HG02798 (cell line): ENCODE data around the gene NRARP.

Experiments
- ATAC-seq: cut with Tn5 transposase; IDR thresholded peaks from one replicate; pipeline ENCODE4 v1.9.1; 2021; ENCODE audit warnings: mild to moderate bottlenecking; ENCODE audit not compliant: unreplicated experiment, poor library complexity

NRARP gene

GRCh38 chr9:137301081-137301947 lies 757 bp downstream of the NRARP start:
- peak; percentile 3 for ATAC-seq

DNA sequence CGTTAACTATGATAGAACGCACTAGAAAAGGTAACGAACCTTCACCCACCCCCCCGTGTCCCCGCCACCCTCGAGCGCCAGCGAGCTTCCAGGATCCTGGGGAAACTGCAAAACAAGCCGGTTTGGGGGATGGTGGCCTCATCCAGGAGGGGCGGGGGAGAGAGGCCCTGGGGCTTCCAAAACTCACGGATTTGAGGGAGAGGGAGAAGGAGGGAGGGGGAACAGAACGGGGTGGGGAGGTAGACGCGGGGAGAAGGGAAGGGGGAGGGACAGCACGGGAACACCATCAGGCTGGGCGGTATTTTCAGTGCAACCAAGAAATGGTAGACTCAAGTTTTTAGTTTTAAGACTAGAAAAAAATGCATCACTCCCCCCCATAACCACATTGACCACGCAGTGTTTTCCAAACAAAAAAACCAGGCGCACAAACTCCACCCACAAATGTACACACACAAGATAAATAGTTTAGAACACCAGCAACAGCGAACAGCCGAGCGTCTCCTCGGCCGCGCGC lies 1.4 kb downstream of the NRARP start:
- ATAC-seq = no peak

GRCh38 chr9:137299938-137300337 lies 2.1 kb downstream of the NRARP start:
- no peak for ATAC-seq

GRCh38 chr9:137299203-137299565 lies 2.9 kb downstream of the NRARP start:
- ATAC-seq = no peak

DNA sequence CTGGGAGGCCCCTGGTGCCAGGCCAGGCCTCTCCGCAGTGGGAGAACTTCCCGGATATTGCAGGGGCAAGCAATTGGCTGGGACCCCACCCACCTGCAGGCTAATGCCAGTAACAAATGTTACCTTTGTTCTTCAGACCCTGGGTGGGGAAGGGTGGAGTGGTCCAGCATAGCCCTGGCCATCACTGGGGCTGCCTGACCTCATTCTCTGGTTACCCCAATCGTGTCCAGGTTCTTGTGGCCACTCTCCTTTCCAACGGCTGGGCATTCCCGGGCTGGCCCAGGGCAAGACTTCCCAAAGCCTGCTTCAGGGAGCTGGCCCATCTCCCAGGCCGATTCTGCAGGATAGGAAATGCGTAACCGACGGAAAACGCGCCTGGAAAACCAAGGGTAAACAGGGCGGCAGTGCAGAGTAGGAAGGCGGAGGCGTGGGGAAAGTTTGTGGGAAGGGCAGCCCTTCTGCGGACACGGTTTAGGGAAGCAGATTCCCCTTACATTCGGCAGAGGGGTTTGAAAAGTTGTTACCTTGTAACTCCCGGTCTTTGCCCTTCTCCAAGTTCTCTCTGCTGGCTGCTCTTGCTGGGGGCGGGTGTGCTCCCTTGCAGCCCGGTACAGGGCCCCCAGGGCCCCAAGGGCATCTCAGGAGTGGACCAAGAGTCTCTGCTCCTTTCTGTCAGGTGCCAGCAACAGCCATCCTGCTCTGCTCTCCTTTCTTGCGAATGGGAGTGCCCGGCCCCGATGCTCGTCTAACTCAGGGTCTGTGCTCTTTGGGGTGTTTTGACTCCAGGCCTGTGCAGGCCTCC lies 3.5 kb downstream of the NRARP start:
- ATAC-seq = no peak

DNA sequence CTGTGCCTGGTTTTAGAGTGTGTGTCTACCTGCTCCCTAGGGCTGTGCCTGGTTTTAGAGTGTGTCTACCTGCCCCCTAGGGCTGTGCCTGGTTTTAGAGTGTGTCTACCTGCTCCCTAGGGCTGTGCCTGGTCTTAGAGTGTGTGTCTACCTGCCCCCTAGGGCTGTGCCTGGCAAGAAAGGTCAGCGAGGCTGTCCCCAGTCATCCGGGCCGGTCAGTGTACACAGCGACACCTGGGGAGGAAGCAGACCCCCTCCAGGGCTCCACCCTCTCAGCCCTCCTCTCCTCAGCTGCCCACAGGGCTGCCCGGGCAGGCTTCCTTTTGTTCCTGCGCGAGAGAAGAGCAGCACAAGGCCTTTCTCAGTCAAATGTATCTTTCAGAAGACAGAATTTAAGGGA lies 4.1 kb downstream of the NRARP start:
- ATAC-seq = no peak

- no peak for ATAC-seq
Observed at GRCh38 chr9:137296670-137297664, 5.1 kb downstream of the NRARP start.

- no peak for ATAC-seq
Observed at GRCh38 chr9:137295849-137296669, 6.0 kb downstream of the NRARP start.

GRCh38 chr9:137295238-137295811 lies 6.7 kb downstream of the NRARP start:
- ATAC-seq = peak; percentile 40

DNA sequence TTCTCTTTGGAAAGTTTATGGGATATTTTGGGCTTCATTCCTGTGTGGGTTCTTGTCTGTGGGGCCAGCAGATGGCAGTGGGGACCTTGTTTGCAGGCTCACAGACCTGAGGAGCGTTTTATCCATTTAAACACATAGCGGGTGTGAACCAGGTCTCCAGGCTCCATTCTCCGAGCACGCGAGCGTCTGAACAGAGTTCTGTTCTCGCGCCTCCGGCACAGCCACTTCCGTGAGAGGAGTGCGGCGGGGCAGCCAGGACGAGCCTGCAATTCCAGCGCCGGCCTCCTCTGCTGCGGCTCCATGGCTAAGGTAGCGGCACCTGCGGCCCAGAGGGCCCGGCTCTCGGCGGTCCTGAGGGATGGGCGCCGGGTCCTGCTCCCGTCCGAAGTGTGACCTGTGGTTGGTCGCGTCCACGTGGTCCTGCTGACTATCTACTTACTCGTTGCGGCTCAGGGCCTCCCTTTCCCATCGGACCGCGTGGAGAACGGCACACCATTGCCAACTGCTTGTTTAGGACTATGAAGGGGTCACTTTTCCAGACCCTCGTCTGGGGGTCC lies 7.3 kb downstream of the NRARP start:
- no peak for ATAC-seq

- ATAC-seq = no peak
Observed at GRCh38 chr9:137294091-137294680, 7.9 kb downstream of the NRARP start.

- no peak for ATAC-seq
Observed at GRCh38 chr9:137293482-137294090, 8.5 kb downstream of the NRARP start.

- no peak for ATAC-seq
Observed at GRCh38 chr9:137293094-137293481, 9.0 kb downstream of the NRARP start.

- ATAC-seq = no peak
Observed at GRCh38 chr9:137286975-137287383, 15.1 kb downstream of the NRARP start.

DNA sequence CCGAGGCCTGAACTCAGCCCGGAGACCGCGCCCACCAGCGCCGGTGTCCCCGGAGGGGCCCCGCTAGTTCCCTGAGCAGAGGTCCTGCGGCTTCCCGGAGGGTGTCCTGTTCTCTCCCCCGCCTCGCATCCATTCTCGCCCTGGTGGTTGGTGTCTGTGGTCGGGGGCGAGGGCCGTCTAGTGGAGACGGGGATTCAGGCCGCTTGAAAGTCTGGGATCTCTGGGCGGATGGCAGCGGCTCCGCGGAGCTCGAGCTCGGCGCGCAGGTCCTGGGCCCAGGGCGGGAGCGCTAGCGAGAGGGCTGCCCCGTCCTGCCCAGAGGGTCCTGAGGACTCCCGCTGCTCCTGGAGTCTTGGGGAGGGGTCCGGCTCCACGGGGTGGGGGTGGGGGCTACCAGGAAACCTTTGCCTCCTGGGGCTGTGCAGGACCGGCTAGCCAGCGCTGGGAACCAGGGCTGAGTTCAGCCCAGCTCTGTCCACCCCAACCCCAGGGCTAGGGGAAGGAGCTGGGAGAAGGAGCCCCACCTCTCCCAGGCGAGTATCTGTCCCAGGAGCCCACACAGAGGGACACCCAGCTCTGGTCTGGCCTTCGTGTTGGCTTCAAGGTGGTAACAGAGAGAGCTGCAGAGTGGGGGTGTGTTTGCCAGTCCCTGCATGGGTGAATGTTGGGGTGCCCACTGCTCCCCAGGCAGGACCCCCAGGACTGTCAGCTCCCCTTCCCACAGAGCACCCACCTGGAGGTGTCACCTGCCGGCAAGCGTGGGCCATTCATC lies 20.5 kb downstream of the NRARP start:
- ATAC-seq = no peak

- ATAC-seq = no peak
Observed at GRCh38 chr9:137280474-137281344, 21.4 kb downstream of the NRARP start.
